NCI-H2227 (cell line): ENCODE data around the gene PRR36.

Experiments used
- DNase-seq: peaks from one replicate; lab custom pipeline; 2025; ENCODE audit not compliant: unreplicated experiment; lab: John Stamatoyannopoulos, UW

The PRR36 gene

DNA sequence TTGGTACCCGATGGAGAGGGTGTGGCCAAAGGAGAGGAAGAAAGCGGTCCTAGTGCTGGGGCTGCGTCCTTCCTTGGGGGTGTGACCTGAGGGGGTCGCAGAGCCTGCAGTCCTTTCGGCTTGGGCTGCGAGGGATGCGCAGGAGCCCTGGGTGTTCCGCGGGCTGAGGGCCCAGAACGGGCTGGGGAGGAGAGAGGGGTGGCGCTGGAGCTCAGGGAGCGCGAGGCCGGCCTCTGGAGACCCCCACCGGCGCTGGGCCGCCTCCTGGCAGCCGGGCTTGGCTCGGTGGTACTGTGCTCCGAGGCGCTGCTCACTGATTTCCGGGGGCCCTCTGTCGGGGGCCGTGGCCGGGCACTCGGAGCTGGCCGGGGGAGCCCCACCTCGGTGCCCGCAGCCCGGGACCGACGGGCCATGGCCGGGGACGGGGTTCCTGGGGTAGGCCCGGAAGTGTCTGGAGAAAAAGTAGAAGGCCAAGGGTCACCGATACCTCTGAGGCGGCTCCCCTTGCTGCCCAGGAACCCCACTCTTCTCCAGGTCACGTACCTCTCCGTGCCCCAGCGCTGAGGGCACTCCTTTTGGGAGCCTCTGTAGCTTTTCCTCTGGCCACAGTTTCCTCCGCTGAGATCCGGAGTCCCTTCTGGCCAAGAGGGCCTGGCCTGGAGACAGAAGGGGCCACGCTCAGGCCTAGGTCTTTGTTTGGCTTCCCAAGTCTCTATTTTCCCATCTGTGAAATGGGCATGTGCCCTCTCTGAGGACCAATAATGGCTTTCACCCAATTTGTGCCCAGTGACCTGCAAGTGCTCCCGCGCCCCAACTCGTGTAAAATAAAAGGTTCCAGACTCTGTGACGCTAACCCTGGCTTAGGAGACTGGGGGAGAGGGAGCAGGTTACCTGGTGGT, 1.6 kb downstream of the PRR36 start:
- no peak for DNase-seq

DNA sequence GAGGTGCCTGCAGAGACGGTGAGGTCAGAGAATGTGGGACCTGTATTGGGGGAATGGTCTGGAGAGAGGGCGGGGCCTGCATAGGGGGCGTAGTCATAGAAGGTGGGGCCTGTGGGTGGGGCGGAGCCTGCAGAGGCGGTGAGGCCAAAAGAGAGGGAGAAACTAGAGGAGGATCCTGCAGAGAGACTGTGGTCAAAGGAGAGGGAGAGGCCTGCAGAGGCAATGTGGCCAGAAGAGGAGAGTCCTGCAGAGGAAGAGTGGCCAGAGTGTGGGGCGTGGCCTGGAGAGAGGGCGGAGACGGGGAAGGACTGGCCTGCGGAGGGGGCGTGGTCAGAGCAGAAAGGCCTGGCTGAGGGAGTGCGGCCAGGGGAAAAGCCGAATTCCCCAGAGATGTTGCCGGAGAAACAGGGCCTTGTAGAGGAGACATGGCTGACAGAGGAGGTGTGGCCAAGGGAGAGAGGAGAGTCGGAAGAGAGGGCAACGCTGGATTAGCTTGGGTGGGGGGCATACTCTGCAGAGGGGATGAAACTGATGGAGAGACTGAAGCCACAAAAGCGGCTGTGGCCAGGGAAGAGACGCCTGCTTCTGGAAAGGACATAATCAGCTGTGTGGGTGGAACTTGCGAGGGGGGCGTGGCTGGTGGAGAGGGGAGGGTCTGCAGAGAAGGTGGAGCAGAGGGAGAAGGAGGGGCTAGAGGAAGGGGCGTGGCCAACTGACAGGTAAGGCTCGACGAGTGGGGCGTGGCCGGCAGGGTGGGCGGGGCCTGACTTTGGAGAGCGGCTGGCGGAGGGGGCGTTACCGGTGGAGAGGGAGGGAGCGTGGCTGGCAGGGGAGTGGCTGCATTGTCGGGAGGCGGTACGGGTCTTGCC, 2.5 kb downstream of the PRR36 start:
- peak; percentile 70 for DNase-seq

GRCh38 chr19:7870571-7871436, 3.4 kb downstream of the PRR36 start:
- peak; percentile 34 for DNase-seq

GRCh38 chr19:7869910-7870511, 4.2 kb downstream of the PRR36 start:
- no peak for DNase-seq

DNA sequence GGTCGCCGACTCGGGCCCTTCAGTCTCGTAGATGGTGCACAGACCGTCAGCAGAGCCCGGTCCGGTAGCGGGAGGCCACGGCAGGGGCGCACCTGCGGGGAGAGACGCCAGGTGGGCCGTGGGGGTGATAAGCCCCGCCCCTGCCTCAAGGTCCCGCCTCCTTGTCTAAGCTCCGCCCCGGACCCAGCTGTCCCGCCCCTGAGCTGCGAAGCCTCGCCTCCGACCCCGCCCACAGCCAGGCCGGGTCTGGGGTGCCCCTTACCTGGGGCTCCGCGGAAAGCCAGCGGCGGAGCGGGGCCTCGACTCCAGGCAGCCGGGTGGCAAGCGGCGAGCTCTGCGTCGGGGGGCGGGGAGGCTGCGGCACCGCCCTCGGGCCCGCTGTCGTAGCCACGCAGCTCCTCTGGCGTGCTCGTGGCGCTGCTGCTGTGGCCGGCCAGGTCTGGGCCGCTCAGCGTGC, 4.7 kb downstream of the PRR36 start:
- no peak for DNase-seq

DNA sequence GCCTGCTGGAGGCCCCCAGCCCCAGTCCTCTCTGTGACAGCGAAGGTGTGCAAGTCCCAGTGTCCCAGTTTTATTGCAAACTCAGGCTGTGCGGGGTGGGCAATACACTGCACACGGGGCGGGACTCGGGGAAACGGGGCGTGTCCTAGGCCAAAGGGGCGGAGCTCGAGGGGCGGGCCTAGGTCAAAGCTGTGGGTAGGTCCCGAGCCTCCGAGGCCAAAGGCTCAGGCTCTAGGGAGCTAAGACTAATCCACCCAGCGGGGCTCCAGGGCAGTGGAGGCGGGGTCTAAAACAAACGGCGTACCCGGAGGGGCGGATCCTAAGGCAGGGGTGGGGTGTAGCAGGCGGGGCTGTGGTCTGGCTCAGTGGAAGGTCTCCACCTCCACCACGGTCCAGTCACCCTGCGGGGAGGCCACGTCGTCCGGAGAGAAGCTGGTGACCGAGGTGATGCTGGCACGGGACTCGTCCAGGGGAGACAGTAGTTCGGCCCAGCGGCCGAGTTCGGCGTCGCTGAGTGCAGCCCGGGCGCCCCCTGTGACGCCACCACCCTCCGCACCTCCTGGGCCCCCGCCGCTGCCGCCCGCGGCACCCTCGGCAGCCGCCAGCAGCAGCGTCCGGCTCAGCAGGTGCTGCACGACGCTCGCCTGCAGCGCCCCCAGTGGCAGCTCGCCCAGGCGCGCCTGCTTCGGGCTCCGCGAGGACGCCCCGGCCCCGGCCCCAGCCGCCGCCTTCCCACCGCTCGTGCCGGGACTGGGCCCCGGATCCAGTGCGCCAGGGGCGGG, 5.3 kb downstream of the PRR36 start:
- no peak for DNase-seq

DNA sequence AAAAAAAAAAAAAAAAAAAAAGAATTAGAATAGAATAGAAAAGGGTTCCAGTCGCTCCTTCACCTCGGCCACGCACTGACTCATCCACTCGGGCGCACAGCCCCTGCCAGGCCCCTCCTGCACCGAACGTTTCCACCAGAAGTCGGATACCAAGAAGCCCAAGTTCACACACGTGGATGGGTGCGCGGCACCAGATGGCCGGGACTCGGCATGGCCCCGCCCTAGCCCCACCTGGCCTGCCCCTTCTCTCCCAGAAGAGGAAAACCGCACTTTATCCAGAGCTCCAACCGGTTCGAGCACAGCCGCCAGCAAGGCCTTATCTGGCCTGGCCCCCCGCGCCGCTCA, 5.9 kb downstream of the PRR36 start:
- DNase-seq = no peak

- DNase-seq = no peak
Measured at GRCh38 chr19:7867092-7867844, 6.9 kb downstream of the PRR36 start.

DNA sequence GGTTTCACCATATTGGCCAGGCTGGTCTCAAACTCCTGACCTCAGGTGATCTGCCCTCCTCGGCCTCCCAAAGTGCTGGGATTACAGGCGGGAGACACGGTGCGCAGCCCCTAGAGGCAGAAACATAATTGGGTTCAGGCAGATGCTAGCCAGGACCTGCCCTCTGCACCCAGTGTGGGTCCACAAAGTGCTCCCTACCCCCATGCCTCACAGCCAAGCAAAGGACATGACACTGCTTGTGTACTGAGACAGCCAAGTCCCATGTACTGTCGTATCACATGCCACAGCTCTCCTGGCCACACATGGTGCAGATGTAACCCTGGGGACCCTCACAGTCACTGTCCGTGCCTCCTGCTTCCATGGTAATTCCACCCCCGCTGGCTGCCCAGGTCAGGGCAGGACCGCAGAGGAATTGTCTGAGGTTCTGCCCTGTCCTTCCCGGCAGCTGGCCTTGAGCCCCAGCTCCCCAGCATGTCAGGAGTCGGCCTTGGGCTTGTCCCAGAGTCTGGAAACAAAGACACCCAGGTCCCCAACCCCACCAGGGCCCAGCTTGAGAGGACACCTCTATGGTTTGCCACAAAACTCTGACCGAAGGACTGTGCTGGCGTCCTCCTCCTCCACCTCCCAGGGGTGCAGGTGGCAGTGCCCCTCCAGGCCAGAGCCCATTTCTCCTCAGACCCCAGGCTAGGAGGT, 7.6 kb downstream of the PRR36 start:
- no peak for DNase-seq

- no peak for DNase-seq
Measured at GRCh38 chr19:7865262-7865911, 8.8 kb downstream of the PRR36 start.

DNA sequence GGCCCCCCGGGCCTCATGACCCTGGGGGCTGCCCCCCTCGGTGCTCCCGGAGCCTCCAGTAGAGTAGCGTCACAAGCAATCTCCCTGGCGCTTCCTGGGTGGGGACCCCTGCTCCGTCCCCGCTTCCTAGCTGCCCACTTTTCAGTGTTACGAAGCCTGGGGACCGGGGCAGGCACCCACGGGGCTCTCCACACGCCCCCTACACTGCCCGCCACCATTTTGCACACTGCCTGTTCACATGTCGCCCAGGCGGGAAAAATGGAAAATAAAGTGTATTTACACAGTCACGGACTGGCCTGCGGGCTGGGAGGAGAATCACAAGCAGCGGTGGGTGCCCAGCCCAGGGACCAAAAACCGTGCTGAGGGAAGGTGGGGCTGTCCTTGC, 9.5 kb downstream of the PRR36 start:
- DNase-seq = no peak

DNA sequence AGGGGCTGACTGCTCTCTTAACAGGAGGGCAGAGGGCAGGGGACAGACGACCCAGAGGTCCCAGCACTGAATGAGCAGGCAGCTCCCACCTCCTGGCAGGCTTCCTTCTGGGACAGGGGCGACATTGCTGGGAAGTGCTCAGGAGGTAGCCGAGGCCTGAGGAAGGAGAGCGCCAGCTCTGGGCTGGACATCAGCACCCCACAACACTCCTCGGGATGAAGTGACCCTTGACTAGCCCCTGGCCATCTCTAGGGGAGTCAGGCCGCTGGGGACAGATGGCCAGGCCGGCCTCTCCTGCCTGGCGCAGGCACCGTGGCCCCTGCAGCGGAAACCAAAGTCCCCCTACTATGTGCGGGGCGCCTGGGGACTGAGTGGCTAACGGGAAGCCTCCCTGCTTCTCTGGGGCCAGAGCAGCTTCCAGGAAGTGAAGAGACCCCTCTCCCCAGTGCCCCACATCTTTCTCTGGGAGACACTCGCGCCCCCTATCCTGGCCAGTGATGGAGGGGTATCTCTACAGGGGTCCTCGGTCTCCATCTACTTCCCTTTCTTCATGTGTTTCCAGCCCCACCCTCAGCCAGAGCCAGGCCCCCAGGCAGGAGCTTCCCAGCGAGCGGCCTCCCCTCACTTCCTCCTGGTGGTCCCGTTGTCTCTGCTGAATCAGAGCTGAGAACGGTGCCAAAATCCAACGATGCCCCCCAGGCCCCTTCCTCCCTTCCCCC, 10.1 kb downstream of the PRR36 start:
- no peak for DNase-seq

- DNase-seq = no peak
Measured at GRCh38 chr19:7863157-7863970, 10.8 kb downstream of the PRR36 start.

GRCh38 chr19:7862413-7862951, 11.7 kb downstream of the PRR36 start:
- no peak for DNase-seq

GRCh38 chr19:7861619-7862412, 12.4 kb downstream of the PRR36 start:
- DNase-seq = no peak
